GM13977 (cell line): ENCODE measurements around the gene JPH2.

ENCODE experiments used
- DNase-seq: peaks from one replicate; pipeline ENCODE4 v3.0.0; 2012; ENCODE audit warnings: low spot score
- CTCF ChIP-seq: IDR thresholded peaks from 2 replicates; pipeline ENCODE4 v1.5.1; 2012; ENCODE audit warnings: mild to moderate bottlenecking, control low read depth; ENCODE audit not compliant: insufficient read depth; ENCODE audit errors: extremely low read depth, missing control alignments
- in situ Hi-C: fragments of 300-500 bp; cut with MboI; formaldehyde crosslinking; loops from one replicate; pipeline ENCODE4 v1.12.0; 2022; ENCODE audit warnings: low sequenced_read_pairs, low pct_unique_long_range_greater_than_20kb, mixed read lengths, inconsistent platforms; ENCODE audit not compliant: unreplicated experiment

JPH2 gene

DNA sequence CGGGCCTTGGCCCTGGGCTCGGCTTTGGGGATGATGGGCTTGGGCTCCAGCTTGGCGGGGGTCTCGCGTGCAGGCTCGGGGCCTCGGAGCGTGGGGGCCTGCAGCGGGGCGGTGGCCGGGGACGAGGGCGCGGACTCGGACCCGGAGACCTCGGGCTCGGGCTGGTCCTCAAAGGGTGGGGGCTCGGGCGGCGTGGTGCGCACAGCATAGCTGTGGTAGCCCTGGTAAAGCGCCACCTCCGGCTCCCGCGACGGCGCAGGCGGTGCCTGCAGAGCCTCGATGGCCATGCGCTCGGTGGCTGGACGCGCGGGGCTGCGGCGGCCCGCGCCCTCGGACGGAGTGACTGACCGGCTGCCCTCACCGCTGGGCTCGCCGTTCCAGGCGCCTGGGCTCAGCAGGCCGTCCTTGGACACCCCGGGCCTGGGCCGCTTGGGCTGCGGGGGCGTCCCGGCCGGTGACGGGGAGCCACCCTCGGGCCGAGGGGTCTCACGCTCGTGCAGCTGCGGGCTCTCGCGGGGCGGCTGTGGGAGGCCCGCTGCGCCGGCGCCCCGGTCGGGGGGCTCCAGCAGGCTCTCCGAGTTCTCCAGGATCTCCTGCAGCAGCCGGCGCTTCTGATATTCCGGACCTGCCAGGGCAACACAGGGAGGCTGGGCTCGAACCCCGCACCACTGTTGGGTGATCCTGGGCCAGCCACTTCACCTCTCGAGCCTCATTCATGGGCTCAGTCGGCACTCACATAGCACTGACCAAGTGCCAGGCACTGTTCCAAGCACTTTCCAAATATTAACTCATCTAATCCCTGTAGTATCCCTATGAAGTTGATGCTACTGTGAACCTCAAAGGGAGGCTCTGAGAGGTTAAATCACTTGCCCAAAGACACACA, 71.0 kb downstream of the JPH2 start:
- in situ Hi-C loops: no loop called here
- TF ChIP-seq CTCF: no peak
- DNase-seq: no peak

DNA sequence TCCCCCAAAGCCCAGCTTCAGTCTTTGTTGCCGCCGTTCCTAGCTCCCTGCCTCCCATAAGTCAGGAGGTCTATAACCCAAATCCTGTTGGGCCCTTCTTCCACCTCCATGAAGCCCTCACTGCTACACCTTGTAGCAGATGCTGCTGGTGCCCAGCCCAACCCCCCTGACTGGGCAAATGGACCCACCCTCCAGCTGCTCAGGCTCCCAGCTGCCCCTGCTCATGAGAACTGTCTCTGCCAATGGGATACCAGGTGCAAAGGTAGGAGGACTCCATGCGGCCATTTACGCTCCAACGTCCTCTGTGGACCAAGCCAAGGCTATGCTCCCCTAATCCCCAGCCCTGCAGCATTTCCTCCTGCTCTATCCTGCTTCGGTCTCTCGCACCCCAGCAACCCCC, 71.8 kb downstream of the JPH2 start:
- in situ Hi-C loops: no loop called here
- TF ChIP-seq CTCF: no peak
- DNase-seq: no peak

DNA sequence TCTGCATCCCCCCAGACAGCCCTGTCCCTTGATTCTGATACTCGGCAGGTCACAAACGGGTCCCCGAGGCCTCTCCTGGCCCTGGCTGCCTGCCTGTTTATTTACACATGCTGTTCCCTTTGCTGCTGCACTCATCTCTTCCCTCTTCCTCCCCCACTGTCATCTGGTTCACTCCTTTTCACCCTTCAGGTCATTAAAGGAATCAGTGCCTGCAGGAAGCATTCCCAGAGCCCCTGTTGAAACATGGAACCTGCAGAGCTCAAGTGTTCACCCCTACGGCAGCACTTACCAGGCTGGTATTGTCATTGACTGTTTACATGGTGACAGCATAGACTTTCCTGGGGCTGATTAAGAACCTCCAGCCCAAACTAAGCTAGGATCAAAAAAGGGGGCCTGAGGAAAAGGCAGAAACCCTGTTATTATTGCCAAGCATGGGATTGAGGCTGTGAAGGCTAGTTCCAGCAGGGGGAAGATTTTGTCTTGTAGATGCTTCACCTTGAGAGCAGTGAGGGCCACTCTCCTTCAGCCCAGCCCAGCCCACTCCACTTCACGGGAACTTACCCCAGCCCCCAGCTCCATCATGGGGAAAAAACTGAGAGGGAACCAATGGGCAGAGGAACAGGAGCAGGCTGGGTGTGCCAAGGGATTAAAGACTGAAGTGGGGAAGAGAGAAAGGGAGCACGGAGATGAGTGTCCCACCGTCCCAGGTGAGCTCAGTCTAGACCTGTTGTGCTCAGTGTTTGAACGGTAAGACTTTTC, 73.2 kb downstream of the JPH2 start:
- no peak for TF ChIP-seq CTCF
- DNase-seq: no peak
- in situ Hi-C loops: no loop called here

DNA sequence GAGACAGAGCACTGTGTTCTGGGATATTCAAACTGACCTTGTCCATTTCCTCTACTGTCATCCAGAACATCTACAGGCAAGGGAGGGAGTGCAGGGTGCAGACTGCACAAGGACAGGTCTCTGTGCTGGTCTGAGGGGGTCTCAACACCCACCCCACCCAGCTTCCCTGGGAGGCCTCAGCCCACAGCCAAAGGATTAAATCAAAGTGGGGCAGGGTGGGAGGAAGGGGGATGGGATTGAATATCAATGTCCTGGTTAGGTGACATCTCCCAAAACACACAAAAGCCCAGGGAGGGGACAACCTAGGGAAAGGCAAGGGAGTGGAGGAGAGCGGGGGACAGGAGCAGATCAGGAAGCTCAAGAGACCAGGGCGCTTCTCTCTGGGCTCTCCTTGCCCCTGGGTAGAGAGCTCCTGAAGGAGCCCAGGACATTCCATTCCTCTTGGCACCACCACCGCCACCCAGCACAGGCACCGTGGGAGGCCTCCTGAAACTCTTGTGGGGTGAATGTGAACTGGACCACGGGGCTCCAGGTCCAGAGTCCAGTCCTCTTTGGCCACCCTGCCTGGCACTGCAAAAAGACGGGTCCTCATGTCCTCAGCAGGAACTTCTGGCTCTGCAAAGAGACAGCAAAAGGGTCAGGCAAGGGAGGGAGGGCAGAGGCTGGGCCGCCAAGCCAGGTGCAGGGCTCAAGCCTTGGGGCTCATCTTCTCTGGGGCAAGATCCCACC, 73.9 kb downstream of the JPH2 start:
- no peak for TF ChIP-seq CTCF
- DNase-seq: no peak
- in situ Hi-C loops: no loop called here

- in situ Hi-C loops: no loop called here
- TF ChIP-seq CTCF: no peak
- DNase-seq: no peak
Observed at GRCh38 chr20:44112456-44112855, 74.5 kb downstream of the JPH2 start.

GRCh38 chr20:44111712-44112335, 75.2 kb downstream of the JPH2 start:
- in situ Hi-C loops: no loop called here
- DNase-seq: no peak
- TF ChIP-seq CTCF: no peak
